ENCODE results near the gene PTEN. TPM values are rescaled to one million over a fixed set of nuclear protein-coding genes. Genes with fewer than 3 reads are reported as not detected.
A peak's percentile ranks its signal among the peaks of the same experiment; 100 is the strongest.

PTEN gene
- total RNA-seq, 1 experiment from 2014 or later, result 58.7 TPM

DNA sequence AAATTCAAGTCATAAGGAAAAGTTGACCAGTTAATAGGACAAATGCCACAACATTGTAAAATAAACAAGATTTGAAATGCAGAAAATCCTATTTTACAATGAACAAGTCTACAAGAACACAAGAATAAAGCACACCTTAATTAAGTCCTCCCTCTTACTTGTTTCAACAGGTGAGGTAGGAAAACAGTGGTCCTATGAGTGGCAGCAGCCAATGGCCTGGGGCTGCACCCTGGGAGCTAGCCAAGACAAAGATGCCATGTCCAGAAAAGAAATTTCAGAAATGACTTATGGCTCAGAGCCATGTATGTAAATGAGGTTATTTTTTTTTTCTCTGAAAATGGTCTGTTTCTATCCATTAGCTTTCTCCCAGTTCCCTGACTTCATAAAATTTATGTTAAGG is 14.4 kb upstream of the PTEN start:
- RAD21 ChIA-PET (ENCODE audit: low non-redundant PET in 1 of 2, low total read pairs in 2 of 2, uncharacterized antibody in 2 of 2, unreplicated experiment in 2 of 2), result no interaction called here
- BruUV-seq (replicated peaks), result no TSS peak
- H2AFZ ChIP-seq (ENCODE audit: low read depth, low read length, poor library complexity, severe bottlenecking), result no peak overlapping the region
- H3K9me2 ChIP-seq (ENCODE audit: insufficient read depth), result no peaks in the 10 kb centered on the region
- CTCF ChIA-PET, result interaction anchor here (0.8 to 2.9 kb wide), 2 partner anchors 13 to 259 kb away, joined by 3 to 10 read pairs; partner anchors contain the start of genes KLLN and PTEN
- peaks cover 13 to 41% of the 10 kb centered on the region in 2 experiments for H3K4me1 ChIP-seq (ENCODE audit: control insufficient read depth in 1 of 2, insufficient read depth in 2 of 2, low read length in 2 of 2)
- no peaks in the 10 kb centered on the region for H3K27me3 ChIP-seq (ENCODE audit: insufficient read depth, low read length)
- H3K9me3 ChIP-seq (ENCODE audit: control insufficient read depth in 1 of 2, insufficient read depth in 1 of 2, low read depth in 1 of 2, low read length in 2 of 2), result no peaks in the 10 kb centered on the region
- no peak overlapping the region for H3K4me3 ChIP-seq (replicated peaks in 1 of 2; ENCODE audit: low read depth in 1 of 2, low read length in 2 of 2)
- H4K20me1 ChIP-seq (ENCODE audit: insufficient read depth), result no peaks in the 10 kb centered on the region
- H3K79me2 ChIP-seq (ENCODE audit: insufficient read depth, low read length), result no peaks in the 10 kb centered on the region
- H3K4me2 ChIP-seq (ENCODE audit: low read length), result no peak overlapping the region
- intact Hi-C loops (cut with micrococcal nuclease), result no loop called here
- TF ChIP-seq CBX3 (IDR thresholded peaks at IDR 0.05; ENCODE audit: low read depth) (no peak), POLR2A (IDR thresholded peaks at IDR 0.05; ENCODE audit: borderline replicate concordance, extremely low read depth, insufficient read depth, insufficient read length) (no peak), TCF7L2 (IDR thresholded peaks at IDR 0.05; ENCODE audit: borderline replicate concordance, extremely low read depth, insufficient read depth, insufficient read length) (no peak), POLR2AphosphoS5 (IDR thresholded peaks at IDR 0.05; ENCODE audit: low read depth, low read length) (no peak)
- no peak overlapping the region for H3K9ac ChIP-seq (ENCODE audit: low read length)
- H3K27ac ChIP-seq (ENCODE audit: low read depth, low read length), result no peak overlapping the region
- ATAC-seq (no peak), DNase-seq (ENCODE audit: low read depth, low spot score) (no peak)
- POLR2A ChIA-PET, result no interaction called here
- no peaks in the 10 kb centered on the region for H3K36me3 ChIP-seq (ENCODE audit: control insufficient read depth in 1 of 2, insufficient read depth in 2 of 2, low read length in 2 of 2)

DNA sequence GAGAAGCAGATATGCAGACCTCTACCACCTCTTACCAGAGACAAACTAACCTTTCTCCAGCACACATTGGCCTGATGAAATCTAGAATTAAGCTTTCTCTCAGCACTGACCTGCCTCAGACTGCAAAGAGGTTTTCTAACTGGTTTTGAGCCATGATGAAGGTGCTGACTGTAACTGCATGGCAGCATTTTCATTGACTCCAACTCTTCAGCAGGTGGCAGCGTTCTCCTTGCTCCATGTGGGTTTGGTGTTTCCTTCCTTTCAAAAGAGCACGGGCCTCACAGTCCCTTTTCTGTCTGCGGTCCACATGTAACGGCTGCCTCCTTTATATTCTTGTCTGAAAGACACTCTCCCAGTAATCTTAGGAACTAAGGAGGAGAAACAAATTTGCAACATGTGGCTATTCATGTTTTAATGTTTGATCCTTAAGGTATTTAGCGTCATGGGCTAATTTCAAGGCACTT is 12.7 kb upstream of the PTEN start:
- POLR2A ChIA-PET, result interaction anchor here (1.0 to 2.4 kb wide), 3 partner anchors 11 to 532 kb away, joined by 3 to 13 read pairs (median 3); no protein-coding TSS in a partner anchor
- DNase-seq (ENCODE audit: low read depth, low spot score), result no peak
- H3K4me2 ChIP-seq (ENCODE audit: low read length), result peak overlapping the region; percentile 27

More for the DNA sequence above, 12.7 kb upstream of the PTEN start:
- CTCF ChIA-PET, result interaction anchor here (0.9 to 2.9 kb wide), 8 partner anchors 9 to 716 kb away, joined by 3 to 21 read pairs (median 5); partner anchors contain the start of genes KLLN and PTEN
- no peaks in the 10 kb centered on the region for H3K36me3 ChIP-seq (ENCODE audit: control insufficient read depth in 1 of 2, insufficient read depth in 2 of 2, low read length in 2 of 2)
- H3K4me1 ChIP-seq (ENCODE audit: control insufficient read depth in 1 of 2, insufficient read depth in 2 of 2, low read length in 2 of 2), result peaks cover 3 to 23% of the 10 kb centered on the region in 2 experiments; a peak in 3 of 4 replicates
- TF ChIP-seq CBX3 (IDR thresholded peaks at IDR 0.05; ENCODE audit: low read depth) (peak; percentile 66), ZNF274 (IDR thresholded peaks at IDR 0.05; ENCODE audit: low read depth, low read length) (no peak), RAD21 (IDR thresholded peaks at IDR 0.05; ENCODE audit: low read depth) (peak; percentile 88)
- TF ChIP-seq, protein P1, sequence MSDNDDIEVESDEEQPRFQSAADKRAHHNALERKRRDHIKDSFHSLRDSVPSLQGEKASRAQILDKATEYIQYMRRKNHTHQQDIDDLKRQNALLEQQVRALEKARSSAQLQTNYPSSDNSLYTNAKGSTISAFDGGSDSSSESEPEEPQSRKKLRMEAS (IDR thresholded peaks at IDR 0.05), result peak; percentile 64
- TF ChIP-seq, protein P2, sequence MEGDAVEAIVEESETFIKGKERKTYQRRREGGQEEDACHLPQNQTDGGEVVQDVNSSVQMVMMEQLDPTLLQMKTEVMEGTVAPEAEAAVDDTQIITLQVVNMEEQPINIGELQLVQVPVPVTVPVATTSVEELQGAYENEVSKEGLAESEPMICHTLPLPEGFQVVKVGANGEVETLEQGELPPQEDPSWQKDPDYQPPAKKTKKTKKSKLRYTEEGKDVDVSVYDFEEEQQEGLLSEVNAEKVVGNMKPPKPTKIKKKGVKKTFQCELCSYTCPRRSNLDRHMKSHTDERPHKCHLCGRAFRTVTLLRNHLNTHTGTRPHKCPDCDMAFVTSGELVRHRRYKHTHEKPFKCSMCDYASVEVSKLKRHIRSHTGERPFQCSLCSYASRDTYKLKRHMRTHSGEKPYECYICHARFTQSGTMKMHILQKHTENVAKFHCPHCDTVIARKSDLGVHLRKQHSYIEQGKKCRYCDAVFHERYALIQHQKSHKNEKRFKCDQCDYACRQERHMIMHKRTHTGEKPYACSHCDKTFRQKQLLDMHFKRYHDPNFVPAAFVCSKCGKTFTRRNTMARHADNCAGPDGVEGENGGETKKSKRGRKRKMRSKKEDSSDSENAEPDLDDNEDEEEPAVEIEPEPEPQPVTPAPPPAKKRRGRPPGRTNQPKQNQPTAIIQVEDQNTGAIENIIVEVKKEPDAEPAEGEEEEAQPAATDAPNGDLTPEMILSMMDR (IDR thresholded peaks at IDR 0.05 in 2 of 3, conservative IDR thresholded peaks at IDR 0.05 in 1 of 3; ENCODE audit: borderline replicate concordance in 1 of 3, insufficient read depth in 1 of 3, low read depth in 2 of 3, low read length in 2 of 3), result peak; percentile 59 to 70 (median 67); a peak in 5 of 6 replicates
- H3K9me2 ChIP-seq (ENCODE audit: insufficient read depth), result no peaks in the 10 kb centered on the region
- no peaks in the 10 kb centered on the region for H4K20me1 ChIP-seq (ENCODE audit: insufficient read depth)
- intact Hi-C loops (cut with micrococcal nuclease), result loop anchor here (1.0 kb wide), 1 partner anchor 703 kb away; no protein-coding TSS in a partner anchor
- no peak overlapping the region for H3K27ac ChIP-seq (ENCODE audit: low read depth, low read length)
- H3K9ac ChIP-seq (ENCODE audit: low read length), result no peak overlapping the region
- no peak overlapping the region for H3K4me3 ChIP-seq (replicated peaks in 1 of 2; ENCODE audit: low read depth in 1 of 2, low read length in 2 of 2)
- ATAC-seq, result peak; percentile 88
- H3K9me3 ChIP-seq (ENCODE audit: control insufficient read depth in 1 of 2, insufficient read depth in 1 of 2, low read depth in 1 of 2, low read length in 2 of 2), result no peaks in the 10 kb centered on the region
- no peaks in the 10 kb centered on the region for H3K79me2 ChIP-seq (ENCODE audit: insufficient read depth, low read length)
- RAD21 ChIA-PET (ENCODE audit: low non-redundant PET in 1 of 2, low total read pairs in 2 of 2, uncharacterized antibody in 2 of 2, unreplicated experiment in 2 of 2), result interaction anchor here in 1 of 2 experiments (0.6 to 1.5 kb wide), 2 partner anchors 176 to 264 kb away, joined by 3 read pairs; no protein-coding TSS in a partner anchor
- H3K27me3 ChIP-seq (ENCODE audit: insufficient read depth, low read length), result no peaks in the 10 kb centered on the region
- peak overlapping the region; percentile 94 for H2AFZ ChIP-seq (ENCODE audit: low read depth, low read length, poor library complexity, severe bottlenecking)
- BruUV-seq (replicated peaks), result no TSS peak
